ENCODE measurements around the gene TRPT1.
"Not testable (repeated sequence)": the region's sequence is repeated elsewhere in the genome, so short reads cannot be mapped to it uniquely, and the experiment has no call there.

The TRPT1 gene

DNA sequence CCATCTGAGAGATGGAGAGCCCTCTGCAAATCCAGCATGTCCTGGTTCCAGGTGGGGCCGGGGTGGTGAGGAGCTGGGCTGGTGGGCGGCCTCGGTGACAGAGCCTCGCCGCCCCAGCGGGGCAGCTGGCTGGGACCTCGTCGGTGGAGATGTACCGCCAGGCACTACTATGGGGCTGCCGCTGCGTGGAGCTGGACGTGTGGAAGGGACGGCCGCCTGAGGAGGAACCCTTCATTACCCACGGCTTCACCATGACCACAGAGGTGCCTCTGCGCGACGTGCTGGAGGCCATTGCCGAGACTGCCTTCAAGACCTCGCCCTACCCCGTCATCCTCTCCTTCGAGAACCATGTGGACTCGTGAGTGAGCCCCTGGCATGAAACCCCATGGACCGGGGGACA lies 32.4 kb upstream of the TRPT1 start:
- DNase-seq: no peak

DNA sequence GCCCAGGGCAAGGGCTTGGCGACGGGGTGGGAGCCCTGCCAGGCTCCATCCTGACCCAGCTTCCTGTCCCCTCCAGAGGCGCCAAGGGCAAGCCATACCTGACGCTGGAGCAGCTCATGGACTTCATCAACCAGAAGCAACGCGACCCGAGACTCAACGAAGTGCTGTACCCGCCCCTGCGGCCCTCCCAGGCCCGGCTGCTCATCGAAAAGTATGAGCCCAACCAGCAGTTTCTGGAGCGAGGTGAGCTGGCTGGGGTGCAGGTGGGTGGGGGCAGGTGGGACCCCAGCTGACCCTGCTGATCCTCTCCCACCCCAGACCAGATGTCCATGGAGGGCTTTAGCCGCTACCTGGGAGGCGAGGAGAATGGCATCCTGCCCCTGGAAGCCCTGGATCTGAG lies 30.3 kb upstream of the TRPT1 start:
- DNase-seq: no peak

DNA sequence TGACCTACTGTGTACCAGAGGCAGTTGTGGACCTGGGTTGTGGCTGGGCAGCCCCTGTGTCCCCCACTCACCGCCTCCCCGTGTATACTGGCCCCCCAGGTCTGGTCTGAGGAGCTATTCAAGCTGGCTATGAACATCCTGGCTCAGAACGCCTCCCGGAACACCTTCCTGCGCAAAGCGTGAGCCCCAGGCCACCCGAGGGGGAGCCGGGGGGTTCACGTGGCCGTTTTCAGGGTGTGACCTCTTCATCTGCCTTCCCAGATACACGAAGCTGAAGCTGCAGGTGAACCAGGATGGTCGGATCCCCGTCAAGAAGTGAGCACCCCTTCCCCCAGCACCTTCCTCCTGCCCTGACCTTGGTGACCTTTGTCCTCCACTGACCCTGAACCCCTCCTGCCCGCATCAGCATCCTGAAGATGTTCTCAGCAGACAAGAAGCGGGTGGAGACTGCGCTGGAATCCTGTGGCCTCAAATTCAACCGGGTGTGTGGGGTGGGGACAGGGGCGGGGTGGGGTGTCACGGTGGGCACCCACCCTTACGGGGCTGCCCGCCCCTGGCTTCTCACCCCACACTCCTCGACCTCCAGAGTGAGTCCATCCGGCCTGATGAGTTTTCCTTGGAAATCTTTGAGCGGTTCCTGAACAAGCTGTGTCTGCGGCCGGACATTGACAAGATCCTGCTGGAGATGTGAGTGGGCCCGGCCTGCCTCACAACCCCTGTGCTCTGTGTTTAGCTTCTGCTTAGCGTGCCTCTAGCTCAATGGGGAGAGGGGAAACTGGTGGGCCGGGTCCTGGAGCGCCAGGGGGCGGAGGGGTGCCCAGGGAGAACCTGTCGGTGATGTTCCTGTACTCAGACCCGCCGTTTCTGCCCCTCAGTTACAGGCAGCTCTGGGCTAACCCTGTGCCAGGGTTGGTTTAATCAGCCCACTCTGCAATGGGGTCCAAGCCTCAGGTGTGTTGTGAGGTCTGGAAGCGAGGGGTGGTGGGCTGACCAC lies 29.4 kb upstream of the TRPT1 start:
- DNase-seq: no peak

GRCh38 chr11:64254326-64254725 lies 28.3 kb upstream of the TRPT1 start:
- no peak for DNase-seq

DNA sequence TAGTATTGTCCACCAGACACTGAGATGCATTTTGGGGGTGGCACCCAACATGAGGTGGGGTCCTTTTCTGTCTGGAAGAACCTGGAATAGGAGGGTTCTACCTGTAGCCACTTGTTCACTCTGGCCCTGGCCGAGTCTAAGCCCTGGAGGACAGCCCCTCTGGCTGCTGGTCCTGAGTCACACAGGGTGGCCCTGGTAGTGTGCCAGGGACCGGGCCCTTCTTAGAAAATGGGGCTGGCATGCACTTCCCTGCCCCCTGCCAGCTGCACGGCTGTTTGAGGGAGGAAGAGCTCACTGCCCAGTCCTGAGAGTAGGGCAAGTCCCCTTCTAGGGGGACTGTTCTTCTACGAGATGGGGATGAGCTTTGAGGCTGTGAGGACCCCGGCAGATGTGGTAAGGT lies 27.5 kb upstream of the TRPT1 start:
- no peak for DNase-seq

GRCh38 chr11:64253043-64253442 lies 27.1 kb upstream of the TRPT1 start:
- DNase-seq: no peak

- no peak for DNase-seq
Measured at GRCh38 chr11:64252003-64252872, 26.3 kb upstream of the TRPT1 start.

DNA sequence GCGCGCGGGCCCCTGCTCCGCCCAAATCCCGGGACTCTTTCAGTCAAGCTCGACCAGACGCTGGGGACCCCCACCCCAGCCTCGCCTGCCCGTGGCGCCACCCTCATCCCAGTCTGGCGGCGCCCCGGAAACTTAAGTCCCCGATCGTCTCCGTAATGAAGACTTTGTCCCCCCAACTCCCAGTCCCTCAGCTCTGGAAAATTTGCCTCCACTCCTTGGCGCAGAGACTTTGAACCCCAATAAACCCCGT lies 25.7 kb upstream of the TRPT1 start:
- no peak for DNase-seq

- peak in 1 of 2 experiments; percentile 14 for DNase-seq
Measured at GRCh38 chr11:64251016-64251752, 25.2 kb upstream of the TRPT1 start, which contains the start of gene PLCB3. PLCB3 (plus strand) TSS chr11:64251530; CDS start chr11:64251650, 120 bp downstream.

GRCh38 chr11:64250415-64251015 lies 24.5 kb upstream of the TRPT1 start:
- DNase-seq: peak in 1 of 2 experiments; percentile 33

GRCh38 chr11:64249563-64250414 lies 23.8 kb upstream of the TRPT1 start:
- no peak for DNase-seq

DNA sequence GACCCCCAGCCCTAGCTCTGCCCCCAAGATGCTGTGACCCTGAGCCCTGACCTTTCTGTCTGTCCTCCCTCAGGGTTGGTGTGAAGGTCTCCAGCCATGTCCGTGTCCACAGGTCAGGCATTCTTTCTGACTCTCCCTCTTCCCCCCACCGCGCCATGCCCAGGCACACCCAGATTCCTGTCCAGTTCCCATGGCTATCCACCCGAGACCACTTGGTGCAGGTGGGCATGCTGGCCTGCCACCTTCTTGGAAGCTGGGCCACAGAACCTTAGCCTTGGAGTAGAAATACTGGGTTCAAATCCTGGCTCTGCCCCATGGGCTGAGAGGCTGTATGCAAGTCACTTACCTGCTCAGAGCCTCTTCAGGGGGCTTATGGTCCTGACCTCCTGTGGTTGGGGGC lies 23.1 kb upstream of the TRPT1 start:
- DNase-seq: no peak

DNA sequence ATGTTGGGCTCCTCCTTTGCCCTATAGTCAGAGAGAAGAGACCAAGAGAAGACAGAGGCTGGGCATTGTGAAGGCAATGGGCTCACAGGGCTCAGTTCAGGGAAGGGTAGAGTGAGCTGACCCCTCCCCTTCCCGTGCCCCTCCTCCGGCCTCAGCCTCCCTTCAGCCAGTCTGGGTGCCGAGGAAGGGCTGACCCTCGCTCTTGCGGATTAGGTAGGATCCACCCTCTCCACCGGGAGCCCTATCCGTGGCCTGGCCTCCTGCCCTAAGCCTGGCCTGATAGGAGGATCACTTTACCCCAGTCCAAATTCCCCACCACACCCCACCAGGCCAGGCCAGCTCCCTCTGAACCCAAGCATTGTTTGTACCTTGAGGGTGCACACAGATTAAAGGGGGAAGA lies 22.6 kb upstream of the TRPT1 start:
- no peak for DNase-seq

DNA sequence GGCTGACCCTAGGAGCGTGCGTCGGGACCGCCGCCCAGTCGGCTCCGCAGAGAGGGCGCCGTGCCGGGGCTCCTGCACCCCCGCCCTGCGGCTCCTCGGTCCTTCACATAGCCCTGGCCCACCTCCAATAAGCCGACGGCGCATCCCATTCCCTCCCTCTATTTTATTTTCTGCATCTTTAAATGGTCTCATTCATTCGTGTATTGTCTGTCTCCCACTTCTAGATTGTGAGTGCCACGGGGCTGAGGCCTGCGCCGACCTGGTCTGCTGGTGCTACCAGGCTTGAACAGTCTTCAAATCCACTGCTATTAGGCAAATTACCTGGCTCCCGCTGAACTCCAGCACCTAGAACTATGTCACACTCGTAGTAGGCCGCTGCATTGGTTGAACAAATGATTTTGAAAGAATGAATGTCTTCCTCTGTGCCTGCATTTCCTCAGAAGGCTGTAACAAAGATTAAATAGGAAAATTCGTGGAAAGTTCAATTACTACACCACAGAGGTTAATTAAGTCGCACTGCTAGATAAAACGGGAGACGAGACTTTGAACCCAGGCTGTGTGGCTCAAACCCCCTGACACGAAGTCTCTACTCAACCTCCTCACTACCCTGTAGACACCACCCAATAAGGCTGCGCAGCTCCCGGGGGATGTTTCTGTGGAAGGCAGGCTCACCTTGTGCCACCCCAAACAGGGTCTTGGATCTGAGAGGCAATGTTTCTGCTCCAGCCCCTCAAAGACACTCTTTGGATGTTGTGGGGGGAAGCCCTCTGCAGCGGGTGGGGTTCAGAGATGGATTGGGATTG lies 21.9 kb upstream of the TRPT1 start:
- DNase-seq: no peak

- peak; percentile 40 to 71 for DNase-seq
Measured at GRCh38 chr11:64246871-64247728, 21.1 kb upstream of the TRPT1 start, which contains the start of gene PPP1R14B. PPP1R14B (minus strand) TSS chr11:64246943; CDS start chr11:64246673, 270 bp downstream.

DNA sequence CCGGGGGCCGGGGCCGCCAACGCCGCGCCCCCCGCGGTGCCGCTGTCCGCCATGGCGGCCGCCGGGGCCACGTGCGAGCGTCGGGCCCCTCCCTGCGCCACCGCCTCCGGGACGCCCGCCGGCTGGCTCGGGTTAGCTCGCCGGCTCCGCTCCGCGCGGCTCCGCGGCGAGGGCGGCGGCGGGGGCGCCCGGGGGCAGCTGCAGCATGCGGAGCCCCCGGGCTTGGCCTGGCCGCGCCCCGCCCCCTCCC lies 20.6 kb upstream of the TRPT1 start:
- not testable (repeated sequence) for DNase-seq

GRCh38 chr11:64245797-64246620 lies 20.0 kb upstream of the TRPT1 start:
- no peak for DNase-seq

DNA sequence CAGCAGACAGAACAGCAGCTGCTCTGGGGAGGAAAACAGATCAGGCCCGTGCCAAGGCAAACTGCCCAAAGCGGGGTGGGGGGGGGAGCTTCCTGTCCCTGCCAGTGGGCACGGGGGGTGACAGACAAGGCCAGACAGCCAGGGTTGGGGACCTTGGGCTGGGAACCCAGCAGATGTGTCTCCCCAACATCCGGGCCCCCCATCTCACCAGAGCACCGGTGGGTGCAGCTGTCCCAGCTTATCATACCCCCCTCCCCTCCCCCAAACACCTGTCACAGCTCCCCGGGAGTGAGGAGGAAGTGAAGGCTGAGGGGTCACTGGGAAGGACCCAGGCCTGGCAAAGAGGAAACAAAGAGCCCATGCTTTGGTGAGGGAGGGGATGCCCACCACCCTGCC lies 19.4 kb upstream of the TRPT1 start:
- DNase-seq: no peak

GRCh38 chr11:64244966-64245365 lies 19.0 kb upstream of the TRPT1 start:
- DNase-seq: no peak

All from NCI-H187 (cell line).